ENCODE measurements around the gene CEACAM20.
"Not testable (repeated sequence)": the region's sequence is repeated elsewhere in the genome, so short reads cannot be mapped to it uniquely, and the experiment has no call there.

The CEACAM20 gene

DNA sequence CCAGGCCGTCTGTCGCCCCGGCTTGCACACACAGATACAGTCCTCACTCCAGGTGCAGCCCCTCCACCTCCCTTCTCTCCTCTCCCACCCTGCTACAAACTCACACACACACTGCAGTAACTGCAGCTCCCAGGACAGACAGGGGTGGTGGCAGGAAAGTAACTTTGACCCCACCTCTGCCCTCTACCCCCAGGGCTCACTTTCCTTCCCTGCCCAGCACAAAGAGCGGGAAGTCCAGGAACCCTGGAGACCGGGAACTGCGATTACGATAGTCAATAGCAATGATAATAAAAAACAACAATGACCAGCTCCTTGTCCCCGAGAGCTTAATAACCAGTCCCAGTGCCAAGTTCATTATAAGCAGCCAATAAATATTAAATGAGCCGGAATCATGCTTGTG is at the start of gene CEACAM20:
CEACAM20 (minus strand) TSS at position 140 of the 400 bp plus-strand sequence. CDS start 166 bp downstream, outside the sequence.
- no peak for DNase-seq

DNA sequence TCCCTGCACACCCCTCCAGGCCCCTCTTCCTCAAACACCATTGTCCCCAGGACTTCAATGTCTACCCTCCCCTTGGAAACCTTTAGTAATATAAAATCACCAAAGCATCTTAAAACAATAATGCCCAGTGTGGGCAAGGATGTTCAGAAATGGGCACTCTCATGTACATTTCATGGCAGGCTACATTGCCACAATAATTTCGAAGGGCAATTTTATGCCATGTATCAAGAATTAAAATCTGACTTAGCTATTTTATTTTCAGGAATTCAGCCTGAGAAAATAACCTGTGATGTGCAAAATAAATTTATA is 48.0 kb upstream of the CEACAM20 start:
- DNase-seq: no peak

DNA sequence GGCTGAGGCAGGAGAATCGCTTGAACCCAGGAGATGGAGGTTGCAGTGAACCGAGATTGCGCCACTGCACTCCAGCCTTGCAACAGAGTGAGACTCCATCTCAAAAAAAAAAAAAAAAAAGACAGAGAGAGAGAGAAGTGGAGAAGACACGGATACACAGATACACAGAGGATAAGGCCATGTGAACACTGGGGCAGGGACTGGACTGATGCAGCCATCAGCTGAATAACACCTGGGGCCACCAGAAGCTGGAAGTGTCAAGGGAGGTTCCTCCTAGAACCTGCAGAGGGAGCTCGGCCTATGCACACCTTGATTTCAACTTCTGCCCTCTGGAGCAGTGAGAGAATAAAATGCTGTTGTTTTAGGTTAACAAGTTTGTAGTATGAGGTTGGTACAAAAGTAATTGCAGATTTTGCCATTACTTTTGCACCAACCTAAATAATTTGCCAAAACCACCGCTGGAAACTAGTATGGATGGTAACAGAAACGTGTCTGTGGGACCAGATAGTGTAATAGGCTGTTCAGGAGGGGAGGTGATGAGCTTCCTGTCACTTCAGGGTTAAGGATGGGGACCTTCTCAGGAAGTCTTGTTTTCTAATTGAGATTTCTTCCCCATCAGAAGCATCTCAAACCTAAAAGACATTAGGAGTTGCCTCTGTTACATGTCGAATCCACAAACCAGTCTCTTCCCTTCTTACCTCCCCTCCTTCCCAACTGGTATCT is 47.5 kb upstream of the CEACAM20 start:
- DNase-seq: peak; percentile 45

DNA sequence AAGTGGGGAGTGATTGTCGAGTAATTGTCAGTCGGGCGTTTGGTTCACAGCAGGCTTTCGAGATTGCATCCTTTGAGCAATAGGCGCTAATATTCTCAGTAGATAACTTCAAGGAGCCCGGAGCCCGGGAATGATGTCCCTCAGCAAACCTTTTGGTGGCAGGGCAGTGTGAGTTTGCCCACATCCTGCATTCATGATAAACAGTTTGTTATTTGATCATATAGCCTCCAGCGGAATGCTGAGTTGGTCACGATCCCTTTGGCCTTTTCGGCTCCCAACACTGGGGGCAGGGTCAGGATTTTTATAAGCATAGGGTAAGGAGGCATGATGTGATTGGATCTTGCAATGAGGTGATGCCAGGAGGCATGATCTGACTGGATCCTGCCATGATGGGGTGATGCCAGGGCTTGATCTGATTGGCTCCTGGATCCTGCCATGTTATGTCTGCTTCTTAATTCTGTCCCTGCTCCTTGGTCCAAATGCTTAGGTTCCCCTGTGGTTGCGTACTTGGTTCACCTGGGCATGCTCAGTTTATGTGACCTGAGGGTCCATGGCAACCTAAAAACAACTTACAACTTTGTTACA is 45.7 kb upstream of the CEACAM20 start:
- no peak for DNase-seq

DNA sequence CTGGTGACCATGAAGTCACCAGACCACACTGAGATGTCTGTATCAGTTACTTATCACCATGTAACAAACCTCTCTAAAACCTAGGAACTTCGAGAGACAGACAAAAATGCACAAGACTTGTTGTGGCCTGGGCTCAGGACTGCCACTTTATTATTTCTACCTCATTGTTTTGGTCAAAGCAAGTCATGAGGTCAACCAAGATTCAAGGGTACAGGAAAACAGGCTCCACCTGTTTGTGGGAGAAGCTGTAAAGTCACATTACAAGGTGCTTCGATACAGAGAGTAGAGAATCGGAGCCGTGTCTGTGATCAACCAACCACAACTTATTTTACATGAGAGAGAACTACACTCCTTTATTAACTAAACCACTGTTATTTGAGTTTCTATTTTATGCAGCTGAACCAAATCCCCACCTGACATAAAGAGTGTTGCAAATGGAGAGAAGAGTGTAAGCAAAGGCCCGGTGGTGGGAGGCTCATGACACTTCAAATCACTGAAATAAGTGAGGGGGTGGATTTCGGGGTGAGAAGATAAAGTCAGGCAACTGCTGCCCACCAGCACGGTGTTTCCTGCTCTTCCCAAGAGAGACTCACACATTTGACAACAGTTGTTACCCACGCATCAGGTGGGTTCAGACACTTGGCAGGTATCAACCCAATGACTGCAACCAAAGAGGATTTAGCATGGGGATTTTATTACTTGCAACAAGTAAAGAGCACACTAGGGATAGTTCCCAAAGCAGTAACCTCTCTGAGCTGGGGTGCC is 44.9 kb upstream of the CEACAM20 start:
- no peak for DNase-seq

DNA sequence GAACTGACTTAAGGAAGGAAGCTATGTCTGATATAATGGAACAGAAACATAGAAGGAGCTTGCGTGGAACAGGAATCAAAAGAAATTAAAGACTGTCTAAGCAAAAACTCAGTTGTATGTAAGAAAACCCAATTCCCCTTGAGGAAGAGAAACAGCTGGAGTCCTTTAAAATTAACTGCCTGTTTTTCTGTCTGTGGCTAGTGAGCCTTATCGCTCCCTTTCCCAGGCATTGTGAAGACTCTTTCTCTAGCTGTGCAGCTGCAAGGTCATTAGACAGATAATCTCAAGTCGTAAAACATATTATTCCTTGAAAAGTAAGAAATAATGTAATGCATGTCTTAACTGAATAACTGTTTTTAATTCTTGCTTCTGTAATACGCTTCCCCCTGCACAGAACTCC is 44.2 kb upstream of the CEACAM20 start:
- no peak for DNase-seq

DNA sequence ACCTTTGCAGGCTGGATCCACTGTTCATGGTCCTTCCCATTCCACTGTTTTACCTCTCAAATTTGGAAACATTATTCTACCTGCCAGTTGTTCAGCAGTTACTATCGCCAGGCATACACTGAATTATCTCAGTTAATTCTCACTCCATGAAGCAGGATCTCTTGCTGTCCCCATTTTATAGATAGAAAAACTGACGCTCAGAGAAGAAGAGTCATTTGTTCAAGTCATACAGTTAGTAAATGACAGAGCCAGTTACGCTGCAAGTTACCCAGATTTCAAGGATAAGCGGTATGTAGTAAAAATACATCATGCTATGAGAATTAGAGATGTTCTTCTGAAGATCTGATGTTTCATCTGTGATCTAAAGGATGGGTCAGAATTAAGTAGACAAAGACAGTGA is 43.7 kb upstream of the CEACAM20 start:
- no peak for DNase-seq

DNA sequence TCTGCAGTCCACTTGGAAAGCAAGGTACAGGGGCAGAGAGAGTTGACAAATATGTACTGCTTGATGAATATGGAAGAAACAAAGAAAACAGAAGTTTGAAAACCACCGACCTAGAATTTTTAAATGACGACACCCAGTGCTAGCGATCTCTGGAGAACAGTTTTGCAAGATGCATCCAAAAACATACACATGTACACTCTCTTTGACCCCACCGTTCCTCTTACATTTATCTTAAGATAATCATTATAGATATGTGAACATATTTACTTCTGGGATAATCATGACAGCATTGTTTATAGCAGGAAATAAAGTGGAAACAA is 43.1 kb upstream of the CEACAM20 start:
- no peak for DNase-seq

DNA sequence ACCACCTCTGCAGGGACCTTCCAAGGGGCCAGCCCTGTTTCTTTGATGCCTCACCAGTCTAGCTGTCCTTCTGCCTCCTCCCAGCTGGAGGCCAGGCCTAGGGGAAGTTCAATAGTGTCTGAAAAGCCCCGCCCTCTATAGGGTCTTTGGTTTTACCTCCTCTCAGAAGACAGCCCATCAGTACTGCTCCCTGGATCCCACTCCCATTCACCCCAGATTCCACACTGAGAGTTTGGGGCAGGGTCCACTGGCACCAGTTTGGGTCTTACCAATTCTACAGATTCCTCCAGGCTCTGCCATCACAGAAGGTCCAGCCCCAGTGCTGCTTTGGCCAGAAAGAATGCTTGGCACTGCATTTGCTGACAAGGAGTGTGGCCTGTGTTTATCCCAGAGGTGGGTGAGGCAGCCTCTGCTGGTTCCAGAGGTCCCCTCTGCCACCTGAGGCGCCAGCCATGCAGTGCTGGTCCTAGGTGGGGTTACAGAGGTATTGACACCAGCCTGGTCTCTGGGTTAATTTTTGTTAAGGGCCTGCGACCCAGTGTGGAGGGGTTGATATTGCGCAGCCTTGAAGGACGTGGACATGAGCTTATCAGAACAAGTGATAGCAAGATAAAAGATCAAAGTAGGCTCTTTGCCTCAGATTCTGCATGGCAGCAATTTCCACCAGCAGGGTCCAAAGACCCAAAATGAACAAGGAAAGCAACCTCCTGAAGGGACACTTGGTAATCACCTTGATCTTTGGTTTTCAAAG is 42.5 kb upstream of the CEACAM20 start:
- no peak for DNase-seq

DNA sequence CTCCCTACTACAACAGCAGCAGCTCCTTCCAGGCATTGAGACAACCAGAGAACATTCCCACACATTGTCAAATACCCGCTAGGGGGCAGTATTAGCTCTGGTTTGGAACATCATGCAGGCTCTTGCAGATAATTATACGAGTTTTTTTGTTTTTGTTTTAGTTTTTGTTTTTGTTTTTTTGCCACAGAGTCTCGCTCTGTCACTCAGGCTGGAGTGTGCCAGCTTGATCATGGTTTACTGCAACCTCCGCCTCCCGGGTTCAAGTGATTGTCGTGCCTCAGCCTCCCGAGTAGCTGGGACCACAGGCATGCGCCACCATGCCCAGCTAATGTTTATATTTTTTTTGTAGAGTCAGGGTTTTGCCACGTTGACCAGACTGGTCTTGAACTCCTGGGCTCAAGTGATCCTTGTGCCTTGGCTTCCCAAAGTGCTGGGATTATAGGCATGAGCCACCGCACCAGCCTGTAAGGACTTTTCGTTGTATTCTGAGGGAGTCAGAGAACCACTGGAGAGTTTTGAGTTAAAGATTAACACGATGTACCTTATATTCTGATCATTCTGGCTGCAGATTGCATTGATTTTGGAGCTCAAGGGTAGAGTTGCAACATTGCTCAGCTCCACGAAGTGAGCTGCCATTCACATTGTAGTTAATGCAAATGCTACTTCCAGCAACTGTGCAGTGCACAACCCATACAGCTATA is 41.7 kb upstream of the CEACAM20 start:
- DNase-seq: peak; percentile 57

DNA sequence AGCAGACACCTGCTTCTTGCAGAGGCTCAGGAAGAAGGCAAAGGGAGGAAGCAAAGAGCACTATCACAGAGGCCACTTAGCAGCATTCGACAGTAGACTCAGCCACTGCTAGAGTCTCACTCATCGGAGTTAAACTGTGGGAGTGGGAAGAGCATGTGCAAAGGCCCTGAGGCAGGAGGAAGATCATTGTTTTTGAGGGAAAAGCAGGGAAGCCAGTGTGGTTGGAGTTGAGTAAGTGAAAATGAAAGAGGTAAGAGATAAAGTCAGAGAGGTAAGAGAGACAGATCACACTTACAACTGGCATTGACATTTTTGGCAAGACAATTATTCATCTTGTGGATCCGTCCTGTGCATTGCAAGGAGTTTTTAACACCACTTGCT is 41.1 kb upstream of the CEACAM20 start:
- no peak for DNase-seq

DNA sequence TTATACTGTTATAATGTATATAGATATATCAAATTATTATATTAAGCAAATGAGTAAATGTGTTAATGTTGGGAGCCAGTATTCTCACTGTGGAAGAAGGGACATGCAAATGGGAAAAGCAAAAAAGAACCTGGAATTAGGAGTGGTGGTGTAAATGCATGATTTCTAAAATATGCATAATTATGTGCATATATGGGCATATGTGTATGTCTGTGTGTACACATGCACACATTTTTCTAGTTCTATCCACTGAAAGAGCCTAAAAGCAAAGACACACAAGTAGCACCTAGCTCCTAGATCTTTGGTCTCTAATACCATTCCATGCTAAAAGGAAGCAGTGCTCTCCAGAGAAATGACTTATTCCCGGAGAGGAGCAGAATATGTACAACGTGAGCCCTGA is 38.3 kb upstream of the CEACAM20 start:
- DNase-seq: no peak

DNA sequence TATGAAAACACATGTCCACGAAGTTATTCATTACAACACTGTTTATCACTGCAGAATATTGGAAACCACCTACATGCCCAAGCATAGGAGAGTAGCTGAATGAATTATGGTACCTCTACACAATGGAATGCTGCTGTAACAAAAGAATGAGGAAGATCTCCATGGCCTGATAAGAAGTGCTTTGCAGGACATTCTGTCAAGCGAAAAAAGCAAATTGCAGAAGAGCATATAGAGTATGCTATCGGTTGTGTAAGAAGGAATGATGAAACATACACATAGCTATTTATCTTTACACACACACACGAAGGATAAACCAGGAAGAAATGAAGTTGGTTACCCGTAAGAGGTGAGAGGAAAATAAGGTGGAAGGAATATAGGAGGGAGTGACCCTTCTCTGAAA is 37.5 kb upstream of the CEACAM20 start:
- DNase-seq: no peak

DNA sequence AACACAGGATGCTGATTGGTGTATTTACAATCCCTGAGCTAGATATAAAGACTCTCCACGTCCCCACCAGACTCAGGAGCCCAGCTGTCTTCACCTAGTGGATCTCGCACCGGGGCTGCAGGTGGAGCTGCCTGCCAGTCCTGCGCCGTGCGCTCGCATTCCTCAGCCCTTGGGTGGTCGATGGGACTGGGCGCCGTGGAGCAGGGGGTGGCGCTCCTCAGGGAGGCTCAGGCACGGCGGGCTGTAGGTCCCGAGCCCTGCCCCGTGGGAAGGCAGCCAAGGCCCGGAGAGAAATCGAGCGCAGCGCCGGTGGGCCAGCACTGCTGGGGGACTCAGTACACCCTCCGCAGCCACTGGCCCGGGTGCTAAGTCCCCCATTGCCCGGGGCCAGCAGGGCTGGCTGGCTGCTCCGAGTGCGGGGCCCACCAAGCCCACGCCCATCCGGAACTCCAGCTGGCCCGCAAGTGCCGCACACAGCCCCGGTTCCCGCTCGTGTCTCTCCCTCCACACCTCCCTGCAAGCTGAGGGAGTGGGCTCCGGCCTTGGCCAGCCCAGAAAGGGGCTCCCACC is 33.7 kb upstream of the CEACAM20 start:
- not testable (repeated sequence) for DNase-seq

DNA sequence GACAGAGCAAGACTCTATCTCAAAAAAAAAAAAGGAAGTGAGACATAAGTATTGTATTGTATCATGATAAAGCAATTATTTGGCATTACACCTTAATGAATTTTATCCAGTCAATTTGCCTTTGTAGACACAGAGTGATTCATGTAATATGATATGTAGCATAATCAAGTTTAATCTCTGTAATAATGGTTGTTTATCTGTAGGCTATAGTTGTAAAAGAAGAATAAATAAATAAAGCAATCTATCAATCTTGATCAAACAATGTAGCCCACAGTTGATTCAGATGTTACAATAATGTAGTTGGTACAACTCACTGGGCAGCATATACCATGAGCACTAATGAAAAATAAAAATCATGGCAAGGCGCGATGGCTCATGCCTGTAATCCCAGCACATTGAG is 28.5 kb upstream of the CEACAM20 start:
- no peak for DNase-seq

DNA sequence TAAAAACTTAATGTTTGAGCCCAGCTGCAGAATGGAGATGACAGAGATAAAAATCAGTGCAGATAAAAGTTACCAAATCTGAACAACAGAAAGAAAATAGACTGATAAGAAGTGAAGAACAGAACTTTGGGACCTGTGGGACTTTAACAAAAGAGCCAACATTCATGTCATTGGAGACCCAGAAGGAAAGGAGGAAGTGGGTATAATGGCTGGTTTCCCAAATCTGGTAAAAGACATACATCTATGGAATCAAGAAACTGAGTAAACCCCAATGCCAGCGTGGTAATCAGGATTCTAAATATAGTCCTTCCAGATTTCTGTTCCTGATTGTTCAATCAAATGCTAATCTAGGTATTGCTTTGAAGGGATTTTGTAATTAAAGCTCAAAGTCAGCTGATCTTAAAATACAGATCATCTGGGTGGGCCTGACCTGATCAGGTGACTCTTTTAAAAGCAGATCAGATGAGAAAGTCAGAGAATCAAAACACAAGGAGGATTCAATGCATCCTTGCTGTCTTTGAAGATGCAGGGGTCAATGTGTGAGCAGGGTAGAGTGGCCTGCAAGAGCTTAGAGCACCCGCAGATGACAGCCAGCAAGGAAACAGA is 25.3 kb upstream of the CEACAM20 start:
- no peak for DNase-seq

DNA sequence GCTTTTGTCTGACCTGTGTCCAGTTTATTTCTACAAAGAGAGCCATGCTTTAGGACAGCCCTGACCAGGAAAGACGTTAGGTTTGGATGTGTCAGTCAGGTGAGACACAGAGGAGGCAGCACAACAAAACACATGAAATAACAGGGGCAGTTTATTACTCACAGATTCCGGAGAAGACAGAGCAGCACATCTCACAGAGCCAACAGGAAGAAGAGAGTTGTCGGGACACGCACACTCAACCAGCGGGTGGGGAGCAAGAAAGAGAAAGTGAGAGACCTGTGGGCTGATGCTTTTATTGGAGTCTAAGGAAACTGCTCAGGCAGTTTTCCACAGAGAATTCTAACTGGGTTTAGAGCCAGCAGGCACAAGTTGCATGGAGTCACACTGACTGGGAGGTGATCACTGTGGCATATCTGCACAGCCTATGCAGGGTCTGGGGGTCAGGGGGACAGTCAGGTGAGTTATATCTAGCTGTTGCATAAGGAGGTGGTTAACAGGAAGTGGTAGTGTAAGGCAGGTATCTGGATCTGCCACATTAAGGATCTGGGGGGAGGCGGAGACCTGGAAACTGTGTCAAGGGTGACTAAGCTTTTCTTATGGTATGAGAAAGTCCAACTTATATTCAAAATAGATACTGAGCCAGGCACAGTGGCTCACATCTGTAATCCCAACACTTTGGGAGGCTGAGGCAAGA is 24.1 kb upstream of the CEACAM20 start:
- DNase-seq: no peak

DNA sequence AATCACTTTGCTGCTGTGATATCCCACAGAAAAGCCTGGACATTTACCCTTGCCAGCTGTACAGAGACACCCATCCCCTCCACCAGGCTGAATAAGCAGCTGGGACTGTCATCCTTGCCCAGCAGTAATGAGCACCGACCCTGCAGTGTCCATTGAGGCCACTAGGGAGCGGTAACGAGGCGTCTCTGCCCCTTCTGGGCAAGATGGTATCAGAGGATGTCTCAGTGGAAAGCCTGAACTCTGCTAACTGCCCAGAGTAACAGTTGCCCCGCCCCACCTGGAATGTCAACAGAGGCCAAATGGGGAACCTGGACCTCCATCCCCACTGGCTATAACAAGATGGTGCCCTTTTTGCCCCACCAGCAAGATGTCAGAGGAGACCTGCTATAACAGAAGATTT is 22.8 kb upstream of the CEACAM20 start:
- no peak for DNase-seq

DNA sequence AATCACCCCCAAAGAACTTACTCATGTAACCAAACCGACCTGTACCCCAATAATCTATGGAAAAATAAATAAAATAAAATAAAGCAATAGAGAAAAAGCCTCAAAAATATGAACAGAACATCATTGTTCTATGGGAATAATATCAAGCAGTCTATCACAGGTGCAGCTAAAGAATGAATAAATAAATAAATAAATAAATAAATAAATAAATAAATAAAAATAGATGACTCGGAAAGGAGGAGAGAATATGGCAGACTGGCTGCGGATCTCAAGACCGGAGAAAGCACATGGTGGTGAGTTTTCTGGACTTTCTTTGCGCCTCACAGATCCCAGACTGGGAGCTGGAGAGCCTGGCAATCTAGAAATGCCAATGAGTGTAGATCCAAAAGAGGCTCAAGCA is 22.4 kb upstream of the CEACAM20 start:
- DNase-seq: no peak

DNA sequence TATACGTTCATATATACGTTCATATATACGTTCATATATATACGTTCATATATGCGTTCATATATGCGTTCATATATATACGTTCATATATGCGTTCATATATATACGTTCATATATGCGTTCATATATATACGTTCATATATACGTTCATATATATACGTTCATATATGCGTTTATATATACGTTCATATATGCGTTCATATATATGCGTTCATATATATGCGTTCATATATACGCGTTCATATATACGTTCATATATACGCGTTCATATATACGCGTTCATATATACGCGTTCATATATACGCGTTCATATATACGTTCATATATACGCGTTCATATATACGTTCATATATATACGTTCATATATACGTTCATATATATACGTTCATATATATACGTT is 21.5 kb upstream of the CEACAM20 start:
- not testable (repeated sequence) for DNase-seq

DNA sequence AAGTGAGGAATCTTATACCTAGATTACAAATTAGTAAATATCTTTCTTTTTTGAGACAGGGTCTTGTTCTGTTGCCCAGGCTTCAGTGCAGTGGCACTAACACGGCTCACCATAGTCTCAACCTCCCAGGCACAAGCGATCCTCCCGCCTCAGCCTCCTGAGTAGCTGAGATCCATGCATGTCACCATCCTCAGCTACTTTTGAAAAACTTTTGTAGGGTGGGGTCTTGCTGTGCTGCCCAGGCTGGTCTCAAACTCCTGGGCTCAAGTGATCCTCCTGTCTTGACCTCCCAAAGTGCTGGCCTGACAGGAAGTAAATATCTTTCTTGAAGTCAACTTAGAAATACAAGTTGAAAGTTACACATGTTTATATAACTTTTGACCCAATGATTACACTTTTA is 20.0 kb upstream of the CEACAM20 start:
- no peak for DNase-seq

DNA sequence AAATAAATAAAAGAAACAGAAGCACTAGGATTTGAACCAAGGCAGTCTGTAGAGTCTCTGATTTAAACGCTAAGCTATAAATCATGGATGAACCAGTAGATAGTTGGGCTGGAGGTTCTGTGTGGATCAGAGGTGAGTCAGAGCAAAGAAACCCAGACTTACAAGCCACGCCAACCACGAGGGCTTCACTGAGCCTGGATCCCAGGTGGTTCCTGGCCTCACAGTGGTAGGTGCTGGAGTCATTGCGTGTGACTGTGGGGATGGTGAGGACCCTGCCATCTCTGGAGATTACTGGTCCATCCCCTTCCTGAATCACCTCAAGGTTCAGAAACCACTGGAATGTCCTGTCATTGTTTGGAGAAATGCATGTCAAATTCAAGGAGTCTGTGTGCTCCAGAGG is 19.3 kb upstream of the CEACAM20 start:
- no peak for DNase-seq

Data from NCI-H510A treated with DMSO at 0.1 percent for 48 hours (cell line).